Measurements from ENCODE around the gene EVI2A. TPM values are rescaled to one million over a fixed set of nuclear protein-coding genes. Genes with fewer than 3 reads are reported as not detected.

EVI2A gene
- total RNA-seq, 1 donor from 2014 or later = not detected

DNA sequence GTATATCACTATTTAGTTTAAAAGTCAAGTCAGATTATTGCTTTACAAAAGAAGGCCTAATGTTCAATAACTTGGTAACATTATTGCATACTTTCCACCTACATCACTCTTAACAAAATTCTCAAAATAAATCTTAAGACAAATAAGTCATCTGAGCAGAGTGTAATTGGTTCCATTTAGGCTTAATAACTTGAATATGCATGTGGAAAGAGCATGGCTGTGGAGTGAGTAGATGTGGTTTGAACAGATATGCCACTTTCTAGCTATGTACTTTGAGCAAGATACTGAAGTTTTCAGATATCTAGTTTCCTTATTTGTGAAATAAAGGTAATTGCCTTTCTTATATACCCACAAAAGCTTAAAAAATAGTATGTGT lies 6.7 kb upstream of the EVI2A start:
- no peak for DNase-seq (ENCODE audit: low spot score in 2 of 2, unreplicated experiment in 2 of 2)
- Mint-ChIP-seq H3K4me1 (no peaks in the 10 kb centered on the region), H3K4me3 (no peak overlapping the region), H3K27ac (no peak overlapping the region), H3K36me3 (peaks cover 14% of the 10 kb centered on the region), H3K9me3 (no peaks in the 10 kb centered on the region), H3K27me3 (ENCODE audit: low read depth) (no peaks in the 10 kb centered on the region)
- TF ChIP-seq, protein P1, sequence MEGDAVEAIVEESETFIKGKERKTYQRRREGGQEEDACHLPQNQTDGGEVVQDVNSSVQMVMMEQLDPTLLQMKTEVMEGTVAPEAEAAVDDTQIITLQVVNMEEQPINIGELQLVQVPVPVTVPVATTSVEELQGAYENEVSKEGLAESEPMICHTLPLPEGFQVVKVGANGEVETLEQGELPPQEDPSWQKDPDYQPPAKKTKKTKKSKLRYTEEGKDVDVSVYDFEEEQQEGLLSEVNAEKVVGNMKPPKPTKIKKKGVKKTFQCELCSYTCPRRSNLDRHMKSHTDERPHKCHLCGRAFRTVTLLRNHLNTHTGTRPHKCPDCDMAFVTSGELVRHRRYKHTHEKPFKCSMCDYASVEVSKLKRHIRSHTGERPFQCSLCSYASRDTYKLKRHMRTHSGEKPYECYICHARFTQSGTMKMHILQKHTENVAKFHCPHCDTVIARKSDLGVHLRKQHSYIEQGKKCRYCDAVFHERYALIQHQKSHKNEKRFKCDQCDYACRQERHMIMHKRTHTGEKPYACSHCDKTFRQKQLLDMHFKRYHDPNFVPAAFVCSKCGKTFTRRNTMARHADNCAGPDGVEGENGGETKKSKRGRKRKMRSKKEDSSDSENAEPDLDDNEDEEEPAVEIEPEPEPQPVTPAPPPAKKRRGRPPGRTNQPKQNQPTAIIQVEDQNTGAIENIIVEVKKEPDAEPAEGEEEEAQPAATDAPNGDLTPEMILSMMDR (IDR thresholded peaks at IDR 0.05; ENCODE audit: unreplicated experiment) = no peak

DNA sequence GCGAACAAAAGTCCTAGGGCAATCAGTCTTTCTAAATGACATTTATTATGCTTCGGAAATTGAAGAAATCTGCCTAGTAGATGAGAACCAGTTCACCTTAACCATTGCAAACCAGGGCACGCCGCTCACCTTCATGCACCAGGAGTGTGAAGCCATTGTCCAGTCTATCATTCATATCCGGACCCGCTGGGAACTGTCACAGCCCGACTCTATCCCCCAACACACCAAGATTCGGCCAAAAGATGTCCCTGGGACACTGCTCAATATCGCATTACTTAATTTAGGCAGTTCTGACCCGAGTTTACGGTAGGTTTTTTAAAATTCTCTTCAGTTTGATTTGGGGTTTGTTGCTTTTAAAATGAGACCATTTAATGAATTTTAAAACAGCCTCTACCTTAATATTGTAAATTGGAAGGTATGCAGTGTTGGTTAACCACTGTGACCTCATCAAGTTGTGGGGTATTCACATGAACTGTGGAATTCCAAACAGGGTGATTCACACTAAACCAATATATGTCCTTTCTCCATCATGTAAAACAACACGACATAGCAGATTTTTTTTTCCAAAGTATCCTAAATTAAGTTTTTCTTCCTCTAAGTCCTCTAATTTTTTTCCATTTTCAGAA lies 6.2 kb upstream of the EVI2A start:
- no peak overlapping the region for H3K4me3 Mint-ChIP-seq

DNA sequence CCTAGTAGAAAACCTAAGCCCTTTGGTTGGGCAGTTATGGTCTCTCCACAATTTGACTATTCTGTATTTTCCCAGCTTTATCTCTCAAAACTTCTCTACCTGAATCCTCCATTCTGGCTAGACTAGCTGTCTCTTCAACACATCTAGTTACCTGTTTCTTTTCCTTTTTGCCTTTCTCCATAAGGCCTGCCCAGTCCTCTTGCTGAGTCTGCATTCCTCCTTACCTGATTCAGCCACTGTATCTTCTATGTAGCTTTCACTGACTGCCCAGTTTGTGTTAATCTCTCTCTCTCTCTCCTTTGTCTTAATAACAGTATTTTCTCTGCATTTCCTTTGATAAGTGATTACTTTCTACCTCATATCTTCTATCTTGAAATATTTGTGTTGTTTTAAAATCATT lies 2.1 kb upstream of the EVI2A start:
- TF ChIP-seq, protein P1 (IDR thresholded peaks at IDR 0.05; ENCODE audit: unreplicated experiment) = no peak
- no peak overlapping the region for H3K4me3 Mint-ChIP-seq
- DNase-seq (ENCODE audit: low spot score in 2 of 2, unreplicated experiment in 2 of 2) = no peak
- H3K9me3 Mint-ChIP-seq = no peaks in the 10 kb centered on the region
- H3K36me3 Mint-ChIP-seq = peaks cover 12% of the 10 kb centered on the region
- H3K4me1 Mint-ChIP-seq = no peaks in the 10 kb centered on the region
- H3K27me3 Mint-ChIP-seq (ENCODE audit: low read depth) = no peaks in the 10 kb centered on the region
- H3K27ac Mint-ChIP-seq = peak overlapping the region; percentile 1

More for the DNA sequence above, 6.2 kb upstream of the EVI2A start:
- H3K9me3 Mint-ChIP-seq = no peaks in the 10 kb centered on the region
- TF ChIP-seq, protein P1 (IDR thresholded peaks at IDR 0.05; ENCODE audit: unreplicated experiment) = no peak
- H3K4me1 Mint-ChIP-seq = no peaks in the 10 kb centered on the region
- H3K27ac Mint-ChIP-seq = no peak overlapping the region
- peaks cover 14% of the 10 kb centered on the region for H3K36me3 Mint-ChIP-seq
- DNase-seq (ENCODE audit: low spot score in 2 of 2, unreplicated experiment in 2 of 2) = no peak
- H3K27me3 Mint-ChIP-seq (ENCODE audit: low read depth) = no peaks in the 10 kb centered on the region

DNA sequence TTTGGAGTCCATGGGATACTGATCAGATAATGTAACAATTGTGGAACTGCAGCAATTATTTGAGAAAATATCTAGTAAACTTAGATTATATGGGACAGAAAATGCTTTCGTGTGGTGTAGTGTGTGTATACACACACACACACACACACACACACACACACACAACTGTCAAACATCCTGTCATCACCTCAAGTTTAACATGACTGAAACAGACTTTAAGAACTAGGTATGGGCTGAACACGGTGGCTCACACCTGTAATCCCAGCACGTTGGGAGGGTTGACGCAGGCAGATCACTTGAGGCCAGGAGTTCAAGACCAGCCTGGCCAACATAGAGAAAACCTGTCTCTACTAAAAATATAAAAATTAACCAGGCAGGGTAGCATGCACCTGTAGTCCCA lies 544 bp upstream of the EVI2A start:
- Mint-ChIP-seq H3K36me3 (peaks cover 7% of the 10 kb centered on the region), H3K4me1 (no peaks in the 10 kb centered on the region), H3K9me3 (no peaks in the 10 kb centered on the region), H3K4me3 (no peak overlapping the region), H3K27ac (no peak overlapping the region), H3K27me3 (ENCODE audit: low read depth) (no peaks in the 10 kb centered on the region)
- TF ChIP-seq, protein P1 (IDR thresholded peaks at IDR 0.05; ENCODE audit: unreplicated experiment) = no peak
- no peak for DNase-seq (ENCODE audit: low spot score in 2 of 2, unreplicated experiment in 2 of 2)

DNA sequence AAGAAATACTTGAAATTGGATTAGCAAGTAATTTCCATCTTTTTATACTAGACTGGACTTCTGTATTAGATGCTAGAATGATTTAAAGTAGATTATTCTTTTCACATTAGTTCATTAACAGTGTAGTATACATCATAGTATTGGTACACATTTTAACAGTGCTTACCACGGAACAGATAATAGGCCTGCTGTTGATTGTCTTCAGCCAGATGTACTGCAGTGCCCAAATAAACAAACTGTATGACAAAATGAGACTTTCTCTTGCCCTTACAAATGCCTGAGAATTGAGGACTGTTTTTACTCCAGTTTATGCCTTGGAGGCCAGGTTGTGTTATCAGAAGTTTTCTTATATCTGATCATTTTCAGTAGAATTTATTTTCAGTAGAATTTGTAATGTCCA lies 631 bp downstream of the EVI2A start:
- H3K9me3 Mint-ChIP-seq = no peaks in the 10 kb centered on the region
- H3K27ac Mint-ChIP-seq = no peak overlapping the region
- peaks cover 2% of the 10 kb centered on the region for H3K36me3 Mint-ChIP-seq
- no peaks in the 10 kb centered on the region for H3K4me1 Mint-ChIP-seq
- H3K4me3 Mint-ChIP-seq = no peak overlapping the region
- no peak for DNase-seq (ENCODE audit: low spot score in 2 of 2, unreplicated experiment in 2 of 2)
- TF ChIP-seq, protein P1 (IDR thresholded peaks at IDR 0.05; ENCODE audit: unreplicated experiment) = no peak
- no peaks in the 10 kb centered on the region for H3K27me3 Mint-ChIP-seq (ENCODE audit: low read depth)

DNA sequence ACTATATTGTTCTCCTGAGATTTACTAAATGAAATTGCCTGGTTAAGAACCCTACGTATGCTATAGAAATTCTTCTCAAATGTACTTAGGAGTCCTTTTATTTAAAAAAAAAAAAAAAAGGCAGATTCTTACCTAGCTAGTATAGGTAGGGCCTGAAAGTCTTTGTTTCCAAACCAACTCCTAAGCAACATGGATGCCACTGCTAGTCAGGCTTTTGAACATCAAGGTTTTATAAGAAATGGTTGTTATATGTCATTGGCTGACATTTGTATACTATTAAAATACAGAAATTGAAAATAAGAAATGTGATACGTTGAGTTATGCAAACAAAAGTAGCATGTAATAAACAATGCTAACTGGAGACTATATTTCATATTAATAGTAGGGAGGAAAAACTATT lies 1.2 kb downstream of the EVI2A start:
- TF ChIP-seq, protein P1 (IDR thresholded peaks at IDR 0.05; ENCODE audit: unreplicated experiment) = no peak
- Mint-ChIP-seq H3K4me1 (no peaks in the 10 kb centered on the region), H3K27ac (no peak overlapping the region), H3K9me3 (no peaks in the 10 kb centered on the region), H3K4me3 (no peak overlapping the region), H3K27me3 (ENCODE audit: low read depth) (no peaks in the 10 kb centered on the region), H3K36me3 (peaks cover 2% of the 10 kb centered on the region)
- no peak for DNase-seq (ENCODE audit: low spot score in 2 of 2, unreplicated experiment in 2 of 2)

Measured in mesothelial cell of epicardium (in vitro differentiated cells).